SU-DHL-6 (cell line): ENCODE measurements around the gene ADD2.

ENCODE experiments used
- H2AFZ ChIP-seq: fragments of 200-600 bp; sonication (generic); 2 replicates; pipeline ENCODE4 v1.6.1; 2014; ENCODE audit warnings: low read depth, mild to moderate bottlenecking, moderate library complexity, mixed read lengths, antibody characterized with exemption, low read length; ENCODE audit not compliant: severe bottlenecking
- H3F3A ChIP-seq: fragments of 200-600 bp; shearing (Covaris generic); 2 replicates; pipeline ENCODE4 v1.6.0; 2016; ENCODE audit warnings: antibody characterized with exemption, mild to moderate bottlenecking; ENCODE audit not compliant: insufficient read depth
- H3K27ac ChIP-seq: fragments of 200-600 bp; sonication (generic); 2 replicates; pipeline ENCODE4 v1.5.1; 2016; ENCODE audit warnings: low read depth, mild to moderate bottlenecking, low read length, moderate library complexity, mixed read lengths
- H3K27me3 ChIP-seq: fragments of 200-600 bp; sonication (generic), shearing (Covaris generic); 2 replicates; pipeline ENCODE4 v1.6.0; 2014; ENCODE audit warnings: mild to moderate bottlenecking, low read length
- H3K36me3 ChIP-seq: fragments of 200-600 bp; sonication (generic); 2 replicates; pipeline ENCODE4 v1.6.1; 2014; ENCODE audit warnings: mild to moderate bottlenecking, low read length, mixed read lengths
- H3K4me2 ChIP-seq: fragments of 300-600, 200-600 bp; shearing (Covaris generic), sonication (generic); 2 replicates; pipeline ENCODE4 v1.6.0; 2014; ENCODE audit warnings: low read length, low read depth, mild to moderate bottlenecking; ENCODE audit not compliant: poor library complexity, severe bottlenecking
- H3K4me3 ChIP-seq: fragments of 200-600 bp; sonication (generic); 2 replicates; pipeline ENCODE4 v1.5.1; 2014; ENCODE audit warnings: antibody characterized with exemption, low read length, mild to moderate bottlenecking, mixed read lengths; ENCODE audit not compliant: insufficient read depth, poor library complexity, severe bottlenecking
- H3K79me2 ChIP-seq: fragments of 200-600 bp; sonication (generic); 2 replicates; pipeline ENCODE4 v1.6.1; 2014; ENCODE audit warnings: mild to moderate bottlenecking, low read length, moderate library complexity; ENCODE audit not compliant: insufficient read depth
- H3K9ac ChIP-seq: fragments of 200-600 bp; sonication (generic); 2 replicates; pipeline ENCODE4 v1.7.0; 2014; ENCODE audit warnings: mild to moderate bottlenecking, low read length
- H3K9me2 ChIP-seq: fragments of 200-600 bp; sonication (generic); replicated peaks from 2 replicates; pipeline ENCODE4 v1.6.1; 2014; ENCODE audit warnings: low read length; ENCODE audit not compliant: insufficient read depth
- H3K9me3 ChIP-seq: fragments of 200-600 bp; sonication (generic); 2 replicates; pipeline ENCODE4 v1.6.1; 2014; ENCODE audit warnings: low read length, mixed read lengths; ENCODE audit not compliant: insufficient read depth
- H4K20me1 ChIP-seq: fragments of 200-600 bp; sonication (generic); 2 replicates; pipeline ENCODE4 v1.6.1; 2014; ENCODE audit warnings: low read depth, mild to moderate bottlenecking, antibody characterized with exemption, low read length, moderate library complexity, mixed read lengths
- CTCF ChIP-seq: fragments of 200-600 bp; sonication (generic); IDR thresholded peaks from one replicate; pipeline ENCODE4 v1.5.1; 2017; ENCODE audit warnings: antibody characterized with exemption, mild to moderate bottlenecking, low read length, moderate library complexity; ENCODE audit not compliant: insufficient read depth, poor library complexity, severe bottlenecking
- EZH2phosphoT487 ChIP-seq: fragments of 200-600 bp; sonication (generic), shearing (Covaris generic); conservative IDR thresholded peaks from 2 replicates; pipeline ENCODE4 v1.6.1; 2018; ENCODE audit warnings: mild to moderate bottlenecking, antibody characterized with exemption, low read length, moderate library complexity, mixed read lengths

The ADD2 gene

GRCh38 chr2:70632388-70632787, 135.6 kb downstream of the ADD2 start:
- TF ChIP-seq CTCF (no peak), EZH2phosphoT487 (no peak)
- 0 out of 2 replicates have a peak, but pooled peaks cover 3% of the 10 kb centered on the region for H3K27me3 ChIP-seq
- H3K79me2 ChIP-seq: no peaks in the 10 kb centered on the region
- H4K20me1 ChIP-seq: no peaks in the 10 kb centered on the region
- H3K4me3 ChIP-seq: no peak overlapping the region
- no peaks in the 10 kb centered on the region for H3K9me2 ChIP-seq
- no peak overlapping the region for H3K27ac ChIP-seq
- no peak overlapping the region for H3K9ac ChIP-seq
- no peaks in the 10 kb centered on the region for H3K9me3 ChIP-seq
- H3K4me2 ChIP-seq: no peak overlapping the region
- H2AFZ ChIP-seq: no peak overlapping the region
- no peaks in the 10 kb centered on the region for H3K36me3 ChIP-seq
- H3F3A ChIP-seq: no peaks in the 10 kb centered on the region

GRCh38 chr2:70630761-70631160, 137.2 kb downstream of the ADD2 start:
- Histone ChIP-seq H3K9me2 (no peaks in the 10 kb centered on the region), H3K27ac (no peak overlapping the region), H3F3A (no peaks in the 10 kb centered on the region), H4K20me1 (no peaks in the 10 kb centered on the region), H3K4me2 (no peak overlapping the region), H3K27me3 (no peaks in the 10 kb centered on the region), H3K4me3 (no peak overlapping the region), H3K9ac (no peak overlapping the region), H3K36me3 (no peaks in the 10 kb centered on the region), H2AFZ (no peak overlapping the region), H3K9me3 (no peaks in the 10 kb centered on the region), H3K79me2 (no peaks in the 10 kb centered on the region)
- TF ChIP-seq CTCF (no peak), EZH2phosphoT487 (no peak)

GRCh38 chr2:70627211-70627898, 140.6 kb downstream of the ADD2 start:
- H4K20me1 ChIP-seq: no peaks in the 10 kb centered on the region
- H3K4me3 ChIP-seq: no peak overlapping the region
- no peak overlapping the region for H3K9ac ChIP-seq
- H3K4me2 ChIP-seq: no peak overlapping the region
- H3F3A ChIP-seq: no peaks in the 10 kb centered on the region
- H2AFZ ChIP-seq: no peak overlapping the region
- no peaks in the 10 kb centered on the region for H3K9me2 ChIP-seq
- TF ChIP-seq CTCF: no peak
- no peak for TF ChIP-seq EZH2phosphoT487
- H3K9me3 ChIP-seq: no peaks in the 10 kb centered on the region
- H3K27ac ChIP-seq: no peak overlapping the region
- H3K79me2 ChIP-seq: no peaks in the 10 kb centered on the region
- H3K27me3 ChIP-seq: no peaks in the 10 kb centered on the region
- H3K36me3 ChIP-seq: no peaks in the 10 kb centered on the region
